MCF 10A (cell line): ENCODE measurements around the gene PFAS. TPM values are rescaled to one million over a fixed set of nuclear protein-coding genes. Genes with fewer than 3 reads are reported as not detected.

Experiments used
- BruUV-seq: library from RNA; stranded (reverse); fragments of 400-500 nt; replicated peaks from 2 replicates; lab custom pipeline; 2021; lab: Mats Ljungman, UMichigan
- CTCF ChIA-PET: fragments of 300-600 bp; sonication (Branson Sonifier 250); formaldehyde crosslinking; extraction: SDS; loops from one replicate; lab custom pipeline; 2021; ENCODE audit warnings: antibody characterized with exemption, inconsistent platforms; lab: Yijun Ruan, JAX
- POLR2A ChIA-PET: fragments of 300-600, 350-650 bp; sonication (Branson Sonifier 250); formaldehyde crosslinking; extraction: SDS; loops from one replicate; lab custom pipeline; 2020; ENCODE audit warnings: antibody characterized with exemption, inconsistent platforms; lab: Yijun Ruan, JAX
- DNase-seq: peaks from one replicate; pipeline ENCODE4 v3.0.0-alpha.2; 2018; ENCODE audit not compliant: unreplicated experiment
- H3K27ac Mint-ChIP-seq: one replicate; pipeline ENCODE4 v1.8.0; 2022; ENCODE audit warnings: mild to moderate bottlenecking, low read depth, mixed read lengths; ENCODE audit not compliant: unreplicated experiment
- H3K27me3 Mint-ChIP-seq: one replicate; pipeline ENCODE4 v1.8.0; 2022; ENCODE audit warnings: mixed read lengths; ENCODE audit not compliant: insufficient read depth, unreplicated experiment
- H3K36me3 Mint-ChIP-seq: one replicate; pipeline ENCODE4 v1.8.0; 2022; ENCODE audit warnings: mild to moderate bottlenecking, moderate library complexity, mixed read lengths; ENCODE audit not compliant: insufficient read depth, unreplicated experiment
- H3K4me1 Mint-ChIP-seq: one replicate; pipeline ENCODE4 v1.8.0; 2022; ENCODE audit warnings: mixed read lengths; ENCODE audit not compliant: insufficient read depth, unreplicated experiment
- H3K4me3 Mint-ChIP-seq: one replicate; pipeline ENCODE4 v1.8.0; 2022; ENCODE audit warnings: mild to moderate bottlenecking, moderate library complexity, mixed read lengths; ENCODE audit not compliant: unreplicated experiment
- H3K9me3 Mint-ChIP-seq: one replicate; pipeline ENCODE4 v1.8.0; 2022; ENCODE audit warnings: mixed read lengths; ENCODE audit not compliant: unreplicated experiment
- CTCF ChIP-seq: fragments of 200-600 bp; IDR thresholded peaks from one replicate; pipeline ENCODE4 v1.8.0; 2022; ENCODE audit warnings: antibody characterized with exemption, mild to moderate bottlenecking; ENCODE audit not compliant: unreplicated experiment
- intact Hi-C: fragments of 100-400 bp; cut with micrococcal nuclease; formaldehyde crosslinking; loops from 2 replicates; pipeline ENCODE4 v1.14.1; 2022
- total RNA-seq: library from RNA; stranded (reverse); gene quantifications from 2 replicates; pipeline ENCODE4 v1.2.3, GENCODE V29; 2022

Gene PFAS
- total RNA-seq, 1 experiment from 2014 or later, result 66.2 TPM

- CTCF ChIA-PET, result interaction anchor here (0.7 to 1.9 kb wide), 31 partner anchors 10 to 445 kb away, joined by 3 to 13 read pairs (median 4); partner anchors contain the start of gene PFAS
- peak; percentile 77 for DNase-seq
- no peak overlapping the region for H3K4me3 Mint-ChIP-seq
- intact Hi-C loops, result loop anchor here (1.0 to 5.0 kb wide), 6 partner anchors 52 to 238 kb away; partner anchors contain the start of genes CTC1 and PFAS
- no peak overlapping the region for H3K27ac Mint-ChIP-seq
- TF ChIP-seq CTCF, result peak; percentile 72
- no TSS peak for BruUV-seq
- no peaks in the 10 kb centered on the region for H3K27me3 Mint-ChIP-seq
- peaks cover 13% of the 10 kb centered on the region for H3K4me1 Mint-ChIP-seq
- no peaks in the 10 kb centered on the region for H3K36me3 Mint-ChIP-seq
- POLR2A ChIA-PET, result interaction anchor here (0.9 to 2.6 kb wide), 7 partner anchors 12 to 127 kb away, joined by 3 to 12 read pairs (median 4); partner anchors contain the start of genes PFAS and RANGRF
- H3K9me3 Mint-ChIP-seq, result no peaks in the 10 kb centered on the region
These were observed 51.6 kb downstream of the PFAS start for GRCh38 chr17:8300627-8301242.

GRCh38 chr17:8310601-8311123, 61.6 kb downstream of the PFAS start:
- Mint-ChIP-seq H3K4me3 (no peak overlapping the region), H3K36me3 (no peaks in the 10 kb centered on the region), H3K4me1 (peaks cover 5% of the 10 kb centered on the region), H3K27ac (peak overlapping the region; percentile 47), H3K9me3 (no peaks in the 10 kb centered on the region), H3K27me3 (peaks cover 40% of the 10 kb centered on the region)
- no peak for TF ChIP-seq CTCF
- CTCF ChIA-PET, result interaction anchor here (0.6 kb wide), 1 partner anchor 21 kb away, joined by 3 read pairs; no protein-coding TSS in a partner anchor
- POLR2A ChIA-PET, result no interaction called here
- intact Hi-C loops, result no loop called here
- no peak for DNase-seq
- no TSS peak for BruUV-seq

- no TSS peak for BruUV-seq
- H3K4me1 Mint-ChIP-seq, result peaks cover 5% of the 10 kb centered on the region
- ChIA-PET CTCF (no interaction called here), POLR2A (no interaction called here)
- no peak for DNase-seq
- no peaks in the 10 kb centered on the region for H3K36me3 Mint-ChIP-seq
- no peak for TF ChIP-seq CTCF
- intact Hi-C loops, result no loop called here
- peaks cover 46% of the 10 kb centered on the region for H3K27me3 Mint-ChIP-seq
- no peak overlapping the region for H3K4me3 Mint-ChIP-seq
- H3K27ac Mint-ChIP-seq, result no peak overlapping the region
- H3K9me3 Mint-ChIP-seq, result no peaks in the 10 kb centered on the region
These were observed 62.2 kb downstream of the PFAS start for GRCh38 chr17:8311131-8311790.

DNA sequence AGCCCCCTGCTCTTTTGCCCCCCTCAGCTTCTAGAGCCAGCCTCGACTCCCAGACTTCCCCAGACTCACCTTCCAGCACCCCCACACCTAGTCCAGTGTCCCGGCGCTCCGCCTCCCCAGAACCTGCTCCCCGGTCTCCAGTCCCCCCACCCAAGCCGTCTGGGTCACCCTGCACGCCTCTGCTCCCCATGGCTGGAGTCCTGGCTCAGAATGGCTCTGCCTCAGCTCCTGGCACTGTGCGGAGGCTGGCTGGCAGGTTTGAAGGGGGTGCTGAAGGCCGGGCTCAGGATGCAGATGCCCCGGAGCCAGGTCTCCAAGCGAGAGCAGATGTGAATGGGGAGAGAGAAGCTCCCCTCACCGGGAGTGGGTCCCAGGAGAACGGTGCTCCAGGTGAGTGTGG, 63.2 kb downstream of the PFAS start:
- ChIA-PET CTCF (interaction anchor here (0.7 to 1.4 kb wide), 3 partner anchors 7 to 12 kb away, joined by 3 to 5 read pairs (median 4); no protein-coding TSS in a partner anchor), POLR2A (no interaction called here)
- TF ChIP-seq CTCF, result no peak
- H3K27ac Mint-ChIP-seq, result no peak overlapping the region
- H3K4me1 Mint-ChIP-seq, result peaks cover 5% of the 10 kb centered on the region
- intact Hi-C loops, result no loop called here
- peaks cover 52% of the 10 kb centered on the region for H3K27me3 Mint-ChIP-seq
- no peaks in the 10 kb centered on the region for H3K9me3 Mint-ChIP-seq
- DNase-seq, result no peak
- no peaks in the 10 kb centered on the region for H3K36me3 Mint-ChIP-seq
- H3K4me3 Mint-ChIP-seq, result no peak overlapping the region
- no TSS peak for BruUV-seq
